GM12878 (cell line): ENCODE data around the gene CCN5.

ENCODE experiments used
- CHD2 ChIP-seq: IDR thresholded peaks from 2 replicates; pipeline ENCODE4 v1.6.1; 2011; ENCODE audit warnings: low read depth, low read length, improper control_type of control experiment, borderline replicate concordance
- CREM ChIP-seq: IDR thresholded peaks from 2 replicates; pipeline ENCODE4 v1.6.1; 2014; ENCODE audit warnings: antibody characterized with exemption, low read depth
- E2F4 ChIP-seq: IDR thresholded peaks from 2 replicates; pipeline ENCODE4 v1.6.1; 2012; ENCODE audit warnings: low read depth, low read length, improper control_type of control experiment
- POLR2A ChIP-seq: IDR thresholded peaks from 2 replicates; pipeline ENCODE4 v1.6.1; 2011; ENCODE audit warnings: low read depth, mild to moderate bottlenecking, low read length
- POU2F2 ChIP-seq: IDR thresholded peaks from 3 replicates; pipeline ENCODE4 v1.6.1; 2011; ENCODE audit warnings: low read depth, mild to moderate bottlenecking, low read length, borderline replicate concordance
- SMC3 ChIP-seq: IDR thresholded peaks from 2 replicates; pipeline ENCODE4 v1.6.1; 2011; ENCODE audit warnings: low read length, improper control_type of control experiment, borderline replicate concordance
- SP1 ChIP-seq: IDR thresholded peaks from one replicate; pipeline ENCODE4 v1.6.1; 2011; ENCODE audit warnings: low read depth, low read length
- TCF12 ChIP-seq: IDR thresholded peaks from 2 replicates; pipeline ENCODE4 v1.6.1; 2011; ENCODE audit warnings: low read depth, mild to moderate bottlenecking, low read length
- USF1 ChIP-seq: IDR thresholded peaks from 2 replicates; pipeline ENCODE4 v1.6.1; 2011; ENCODE audit warnings: borderline replicate concordance, low read depth, mild to moderate bottlenecking, moderate library complexity, mixed read lengths, low read length; ENCODE audit not compliant: insufficient read depth; ENCODE audit errors: extremely low read length
- ZNF274 ChIP-seq: IDR thresholded peaks from one replicate; pipeline ENCODE4 v1.8.0; 2011; ENCODE audit not compliant: insufficient read length, insufficient read depth
- ZZZ3 ChIP-seq: IDR thresholded peaks from 2 replicates; pipeline ENCODE4 v1.6.1; 2011; ENCODE audit warnings: low read depth; ENCODE audit not compliant: control insufficient read depth, insufficient read length
- TF ChIP-seq, protein P1 (sequence below), 3 experiments: IDR thresholded peaks in 2 of 3; conservative IDR thresholded peaks in 1 of 3; 2 replicates each; pipeline ENCODE4 v1.5.1; 2011; ENCODE audit warnings: low read depth in 3 of 3, low read length in 3 of 3, mild to moderate bottlenecking in 3 of 3, control low read depth in 2 of 3, moderate library complexity in 2 of 3, inconsistent platforms in 1 of 3, mixed read lengths in 1 of 3; ENCODE audit not compliant: control insufficient read depth in 2 of 3, insufficient read depth in 1 of 3; ENCODE audit errors: extremely low read depth in 1 of 3

DNA sequence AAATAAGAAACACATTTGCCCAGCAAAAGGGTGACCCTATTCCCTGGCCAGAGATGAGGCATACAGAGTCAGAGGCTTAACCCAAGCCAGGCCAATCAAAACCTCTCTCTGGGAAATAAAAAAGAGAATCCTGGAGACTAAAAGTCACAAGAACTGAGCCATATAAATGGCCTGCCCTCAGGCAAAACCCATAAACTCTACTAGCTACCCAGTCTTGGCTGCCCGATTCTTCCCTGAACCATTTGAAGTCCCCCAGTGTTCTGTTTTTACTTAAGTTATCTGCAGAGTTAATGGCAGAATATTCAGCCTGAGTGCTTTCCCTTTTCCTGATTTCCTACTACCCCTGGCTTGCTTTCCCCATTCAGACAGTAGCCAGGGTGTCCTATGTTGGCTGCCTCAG, 44.4 kb downstream of the CCN5 start:
- TF ChIP-seq, protein P1, sequence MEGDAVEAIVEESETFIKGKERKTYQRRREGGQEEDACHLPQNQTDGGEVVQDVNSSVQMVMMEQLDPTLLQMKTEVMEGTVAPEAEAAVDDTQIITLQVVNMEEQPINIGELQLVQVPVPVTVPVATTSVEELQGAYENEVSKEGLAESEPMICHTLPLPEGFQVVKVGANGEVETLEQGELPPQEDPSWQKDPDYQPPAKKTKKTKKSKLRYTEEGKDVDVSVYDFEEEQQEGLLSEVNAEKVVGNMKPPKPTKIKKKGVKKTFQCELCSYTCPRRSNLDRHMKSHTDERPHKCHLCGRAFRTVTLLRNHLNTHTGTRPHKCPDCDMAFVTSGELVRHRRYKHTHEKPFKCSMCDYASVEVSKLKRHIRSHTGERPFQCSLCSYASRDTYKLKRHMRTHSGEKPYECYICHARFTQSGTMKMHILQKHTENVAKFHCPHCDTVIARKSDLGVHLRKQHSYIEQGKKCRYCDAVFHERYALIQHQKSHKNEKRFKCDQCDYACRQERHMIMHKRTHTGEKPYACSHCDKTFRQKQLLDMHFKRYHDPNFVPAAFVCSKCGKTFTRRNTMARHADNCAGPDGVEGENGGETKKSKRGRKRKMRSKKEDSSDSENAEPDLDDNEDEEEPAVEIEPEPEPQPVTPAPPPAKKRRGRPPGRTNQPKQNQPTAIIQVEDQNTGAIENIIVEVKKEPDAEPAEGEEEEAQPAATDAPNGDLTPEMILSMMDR (IDR thresholded peaks at IDR 0.05 in 2 of 3, conservative IDR thresholded peaks at IDR 0.05 in 1 of 3; ENCODE audit: control insufficient read depth in 2 of 3, extremely low read depth in 1 of 3, insufficient read depth in 1 of 3, low read depth in 3 of 3, low read length in 3 of 3) = no peak
- TF ChIP-seq ZNF274 = no peak
- TF ChIP-seq SP1 = no peak
- TF ChIP-seq CREM = no peak
- TF ChIP-seq SMC3 = no peak
- TF ChIP-seq TCF12 = no peak
- no peak for TF ChIP-seq POLR2A
- no peak for TF ChIP-seq ZZZ3
- no peak for TF ChIP-seq CHD2
- no peak for TF ChIP-seq POU2F2
- no peak for TF ChIP-seq USF1
- no peak for TF ChIP-seq E2F4
